Colon (tissue), 2 donors: ENCODE data around the gene MAPK13.

Source experiments
- FAIRE-seq: peaks from 2 replicates; lab custom pipeline; 2012; peaks lifted over from hg19 to GRCh38; lab: Jason Lieb, UNC
- donor health status: control.
- donor health status: control.

MAPK13 gene

DNA sequence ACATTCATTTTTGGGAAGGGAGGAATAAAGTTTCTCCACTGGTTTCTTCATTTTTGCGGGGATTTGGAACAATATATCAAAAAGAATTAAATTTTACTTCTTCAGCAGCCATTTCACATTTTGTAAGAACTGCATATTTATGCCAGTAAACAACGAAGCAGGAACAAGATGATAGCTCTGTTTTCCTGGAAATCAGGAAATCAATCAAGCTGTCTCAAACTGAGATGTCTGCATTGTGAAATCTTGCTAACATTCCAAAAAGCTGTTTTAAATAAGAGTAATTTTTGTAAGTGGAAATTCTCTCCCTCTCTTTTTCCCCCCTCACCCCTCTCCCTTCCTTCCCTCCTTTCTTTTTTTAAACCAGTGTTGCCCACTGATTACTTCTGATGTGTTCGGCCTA lies 20.0 kb downstream of the MAPK13 start:
- no peak for FAIRE-seq

DNA sequence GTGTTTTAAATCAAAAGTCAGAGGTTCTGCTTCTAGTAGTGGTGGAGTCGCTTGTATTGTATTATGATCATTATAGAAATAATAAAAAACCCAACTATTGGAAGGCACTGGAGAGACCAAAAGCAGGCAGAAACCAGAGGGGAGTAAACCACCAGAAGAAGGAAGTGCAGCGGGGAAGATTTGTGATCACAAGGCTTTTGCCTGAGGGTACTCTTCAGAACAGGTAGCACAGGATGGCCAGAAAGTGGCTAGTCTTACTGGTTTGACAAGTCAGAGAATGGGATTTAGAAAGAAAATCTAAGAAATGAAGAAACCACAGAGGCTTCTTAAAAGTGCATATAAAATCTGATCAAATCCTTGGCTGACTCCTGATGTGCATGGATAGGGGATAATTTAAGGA lies 24.0 kb downstream of the MAPK13 start:
- no peak for FAIRE-seq

DNA sequence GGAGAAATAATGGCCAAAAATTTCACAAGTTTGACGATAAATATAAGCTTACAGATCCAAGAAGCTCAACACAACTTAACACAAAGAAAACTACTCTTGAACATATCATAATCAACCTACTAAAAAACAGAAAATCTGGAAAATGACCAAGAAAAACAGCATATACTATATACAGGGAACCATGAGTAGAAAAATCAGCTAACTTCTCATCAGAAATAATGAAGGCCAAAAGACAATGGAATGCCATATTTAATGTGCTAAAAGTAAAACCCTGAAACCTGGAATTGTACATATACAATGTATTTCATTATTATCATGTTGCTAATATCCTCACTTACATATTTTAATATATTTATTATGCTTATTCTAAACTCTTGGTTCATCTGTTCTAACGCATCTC lies 25.3 kb downstream of the MAPK13 start:
- FAIRE-seq = no peak

DNA sequence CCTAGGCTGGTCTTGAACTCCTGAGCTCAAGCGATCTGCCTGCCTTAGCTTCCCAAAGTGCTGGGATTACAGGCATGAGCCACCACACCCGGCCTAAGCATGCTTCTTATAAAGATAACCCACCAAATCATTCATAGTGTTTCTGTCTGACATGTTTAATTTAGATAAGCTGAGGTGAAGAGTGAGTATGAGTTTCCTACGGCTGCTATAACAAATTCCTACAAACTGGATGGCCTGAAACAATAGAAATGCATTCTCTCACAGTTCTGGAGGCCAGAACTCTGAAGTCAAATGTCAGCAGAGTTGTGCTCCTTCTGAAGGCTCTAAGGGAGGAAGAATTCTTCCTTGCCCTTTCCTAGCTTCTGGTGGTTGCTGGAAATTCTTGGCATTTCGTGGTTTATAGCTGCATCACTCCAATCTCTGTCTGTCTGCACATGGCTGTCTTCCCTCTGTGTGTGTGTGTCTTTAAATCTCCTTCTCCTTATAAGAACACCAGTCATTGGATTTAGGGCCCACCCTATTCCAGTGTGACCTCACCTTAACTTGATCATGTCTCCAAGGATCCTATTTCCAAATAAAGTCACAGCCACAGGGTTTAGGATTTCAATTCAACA lies 29.9 kb downstream of the MAPK13 start:
- FAIRE-seq = no peak

DNA sequence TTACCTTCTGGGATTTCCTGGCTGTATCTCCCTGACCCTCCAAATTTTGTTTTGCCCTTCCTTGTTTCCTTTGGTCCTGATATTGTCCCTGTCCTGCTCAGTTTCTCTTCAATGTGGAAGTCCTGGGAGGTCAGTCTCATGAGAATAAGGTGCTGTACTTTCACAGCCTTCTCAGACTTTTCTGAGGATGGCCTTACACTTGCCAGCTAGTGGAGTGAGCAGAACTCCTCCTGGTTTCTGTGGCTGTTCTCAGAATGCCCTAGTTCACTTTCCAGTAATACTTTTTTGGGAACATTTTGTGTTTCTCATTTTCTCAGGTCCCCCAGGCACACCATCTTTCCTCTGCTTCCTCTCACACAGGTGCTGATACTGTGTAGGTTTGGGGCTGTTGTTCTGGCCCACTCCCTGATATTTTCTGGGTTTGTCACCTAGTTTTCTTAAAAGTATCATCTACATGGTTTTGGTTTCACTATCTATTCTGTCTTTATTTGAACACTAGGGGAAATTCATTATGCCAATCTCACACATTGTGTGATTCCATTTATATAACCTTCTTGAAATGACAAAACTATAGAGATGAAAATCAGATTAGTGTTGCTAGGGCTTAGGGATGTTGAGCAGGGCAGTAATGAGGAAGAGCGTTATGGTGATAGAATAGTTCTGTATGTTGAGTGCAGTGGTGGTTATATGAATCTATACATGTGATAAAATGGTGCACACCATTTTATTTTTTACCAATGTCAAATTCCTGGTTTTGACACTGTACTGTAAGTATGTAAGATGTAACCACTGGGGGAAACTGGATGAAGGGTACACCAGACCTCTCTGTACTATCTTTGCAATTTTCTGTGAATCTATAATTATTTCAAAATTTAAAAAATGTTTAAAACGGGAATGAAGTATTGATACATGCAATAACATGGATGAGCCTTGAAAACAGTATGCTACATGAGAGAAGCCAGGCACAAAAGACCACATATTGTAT lies 39.0 kb downstream of the MAPK13 start:
- FAIRE-seq = no peak

DNA sequence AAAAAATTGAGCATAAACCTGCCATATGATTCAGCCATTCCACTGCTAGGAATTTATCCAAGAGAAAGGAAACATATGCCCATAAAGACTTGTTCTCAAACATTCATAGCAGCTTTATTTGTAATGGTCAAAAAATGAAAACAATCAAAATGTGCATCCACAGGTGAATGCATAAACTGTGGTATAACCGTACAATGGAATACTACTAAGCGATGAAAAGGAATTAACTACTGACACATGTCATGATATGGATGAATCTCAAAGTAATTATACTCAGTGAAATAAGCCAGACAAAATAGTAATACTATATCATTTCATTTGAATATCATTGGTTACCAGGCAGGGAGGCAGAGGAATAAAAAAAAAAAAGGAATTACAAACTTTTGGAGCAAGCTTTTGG lies 40.4 kb downstream of the MAPK13 start:
- no peak for FAIRE-seq

DNA sequence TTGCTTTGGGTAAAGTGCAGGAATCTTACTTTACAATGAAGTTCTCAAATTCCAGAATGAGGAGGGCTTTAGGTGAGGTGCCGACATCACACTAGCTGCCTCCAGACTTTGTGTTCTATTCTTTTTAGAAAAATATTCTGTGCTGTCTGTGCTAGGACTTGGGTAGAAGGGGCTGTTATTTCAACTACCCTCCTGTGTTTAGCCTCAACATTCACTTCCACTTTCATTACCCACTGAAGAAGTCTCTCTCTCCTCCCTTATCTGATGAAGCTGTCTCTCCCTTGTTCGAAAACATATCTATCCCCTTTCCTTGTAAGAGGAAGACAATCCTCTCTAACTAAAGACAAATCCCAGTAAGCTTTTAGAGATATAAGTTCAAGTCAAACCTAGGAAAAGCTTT lies 41.3 kb downstream of the MAPK13 start:
- no peak for FAIRE-seq

DNA sequence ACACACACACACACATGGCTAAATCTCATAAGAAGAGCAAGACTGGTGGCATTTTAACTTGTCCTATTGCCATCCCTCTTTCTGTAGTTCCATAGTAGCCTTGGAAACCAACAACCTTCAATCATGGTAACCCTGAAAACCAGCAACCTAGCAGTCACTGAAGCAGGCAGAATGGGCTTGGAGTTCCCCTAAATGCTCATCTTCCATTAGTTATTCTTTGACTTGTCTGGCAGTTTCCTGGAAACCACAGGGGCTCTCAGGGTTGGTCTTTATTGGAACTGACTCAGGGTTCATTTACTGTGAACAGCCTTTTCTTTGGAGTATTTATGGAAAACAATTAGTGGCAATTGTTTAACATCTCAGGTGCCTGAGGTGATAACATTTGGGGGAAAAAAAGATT lies 46.9 kb downstream of the MAPK13 start:
- no peak for FAIRE-seq

DNA sequence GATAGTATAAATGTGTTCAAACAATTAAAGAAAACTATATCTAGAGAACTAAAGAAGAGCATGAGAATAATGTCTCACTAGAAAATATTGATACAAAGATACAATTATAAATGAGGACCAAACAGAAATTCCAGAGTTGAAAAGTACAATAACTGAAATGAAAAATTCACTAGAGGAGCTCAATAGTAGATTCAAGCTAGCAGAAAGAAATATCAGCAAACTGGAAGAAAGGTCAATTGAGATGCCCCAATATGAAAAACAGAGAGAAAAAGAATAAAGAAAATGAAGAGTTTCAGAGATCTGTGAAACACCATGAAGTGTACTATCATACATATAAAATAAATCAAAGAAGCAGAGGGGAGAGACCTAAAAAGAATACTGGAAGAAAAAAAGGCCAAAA lies 48.2 kb downstream of the MAPK13 start:
- FAIRE-seq = no peak

DNA sequence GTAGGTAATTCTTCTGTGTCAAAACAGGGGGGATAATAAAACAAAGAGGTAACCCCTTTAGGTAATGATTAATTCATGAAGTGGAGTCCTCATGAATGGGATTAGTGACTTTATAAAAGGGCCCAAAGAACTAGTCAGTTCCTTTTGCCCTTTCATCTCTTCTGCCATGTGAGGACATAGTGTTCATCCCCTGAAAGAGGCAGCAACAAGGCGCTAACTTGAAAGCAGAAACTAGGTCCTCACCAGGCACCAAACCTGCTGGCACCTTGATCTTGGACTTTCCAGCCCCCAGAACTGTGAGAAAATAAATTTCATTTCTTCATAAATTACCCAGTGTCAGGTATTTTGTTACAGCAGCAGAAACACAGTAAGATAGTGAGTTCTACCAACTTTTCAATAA lies 49.8 kb downstream of the MAPK13 start:
- no peak for FAIRE-seq

DNA sequence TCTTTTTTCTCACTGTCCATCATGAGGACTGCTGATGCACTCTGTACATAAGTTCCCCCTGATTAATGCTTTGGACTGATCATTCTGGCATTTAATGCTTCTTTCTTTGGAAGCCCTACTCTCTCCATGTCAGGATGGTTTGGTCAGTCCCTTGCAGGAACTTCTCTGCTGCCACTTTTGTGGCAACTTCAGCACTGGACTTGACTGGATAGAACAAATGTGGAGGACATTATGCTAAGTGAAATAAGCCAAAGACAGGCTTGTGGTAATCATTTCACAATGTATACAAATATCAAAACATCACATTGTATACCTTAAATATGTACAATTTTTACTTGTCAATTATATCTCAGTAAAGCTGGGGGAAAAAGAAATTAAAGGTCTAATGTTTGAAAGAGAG lies 54.0 kb downstream of the MAPK13 start:
- FAIRE-seq = no peak

DNA sequence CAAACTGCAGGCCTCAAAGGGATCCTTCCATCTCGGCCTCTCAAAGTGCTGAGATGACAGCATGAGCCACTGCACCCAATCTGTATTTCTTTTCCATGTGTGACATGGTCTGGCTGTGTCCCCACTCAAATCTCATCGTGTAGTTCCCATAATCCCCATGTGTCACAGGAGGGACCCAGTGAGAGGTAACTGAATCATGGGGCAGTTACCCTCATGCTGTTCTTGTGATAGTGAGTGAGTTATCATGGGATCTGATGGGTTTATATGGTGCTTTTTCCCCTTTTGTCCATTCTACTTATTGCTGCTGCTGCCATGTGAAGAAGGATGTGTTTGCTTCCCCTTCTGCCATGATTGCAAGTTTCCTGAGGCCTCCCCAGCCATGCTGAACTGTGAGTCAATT lies 55.9 kb downstream of the MAPK13 start:
- FAIRE-seq = no peak

DNA sequence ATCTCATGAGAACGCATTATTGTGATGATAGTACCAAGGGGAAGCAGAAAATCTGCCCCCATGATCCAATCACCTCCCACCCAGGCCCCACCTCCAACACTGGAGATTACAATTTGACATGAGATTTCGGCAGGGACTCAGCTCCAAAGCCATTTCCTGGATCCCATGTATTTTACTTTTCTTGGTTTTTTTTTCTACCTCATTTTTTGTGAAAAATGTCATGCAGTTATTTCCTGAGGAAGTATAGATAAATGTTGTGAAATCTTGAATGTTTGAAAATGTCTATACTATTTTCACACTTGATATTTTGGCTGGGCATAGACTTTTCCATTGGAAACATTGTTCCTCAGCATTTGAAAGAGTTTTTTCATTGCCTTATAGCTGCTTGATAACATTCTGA lies 57.1 kb downstream of the MAPK13 start:
- no peak for FAIRE-seq
